Measurements from ENCODE around the gene CNP.
"Not testable (repeated sequence)": the region's sequence is repeated elsewhere in the genome, so short reads cannot be mapped to it uniquely, and the experiment has no call there.

CNP gene

GRCh38 chr17:41966463-41967140 is at the start of gene CNP:
CNP (plus strand) TSS chr17:41966795; CDS start chr17:41966885, 90 bp downstream.
- peak; percentile 89 for DNase-seq

- DNase-seq = no peak
Measured at GRCh38 chr17:41917192-41917591, 49.4 kb upstream of the CNP start.

- peak; percentile 19 for DNase-seq
Measured at GRCh38 chr17:41917679-41918313, 48.8 kb upstream of the CNP start.

DNA sequence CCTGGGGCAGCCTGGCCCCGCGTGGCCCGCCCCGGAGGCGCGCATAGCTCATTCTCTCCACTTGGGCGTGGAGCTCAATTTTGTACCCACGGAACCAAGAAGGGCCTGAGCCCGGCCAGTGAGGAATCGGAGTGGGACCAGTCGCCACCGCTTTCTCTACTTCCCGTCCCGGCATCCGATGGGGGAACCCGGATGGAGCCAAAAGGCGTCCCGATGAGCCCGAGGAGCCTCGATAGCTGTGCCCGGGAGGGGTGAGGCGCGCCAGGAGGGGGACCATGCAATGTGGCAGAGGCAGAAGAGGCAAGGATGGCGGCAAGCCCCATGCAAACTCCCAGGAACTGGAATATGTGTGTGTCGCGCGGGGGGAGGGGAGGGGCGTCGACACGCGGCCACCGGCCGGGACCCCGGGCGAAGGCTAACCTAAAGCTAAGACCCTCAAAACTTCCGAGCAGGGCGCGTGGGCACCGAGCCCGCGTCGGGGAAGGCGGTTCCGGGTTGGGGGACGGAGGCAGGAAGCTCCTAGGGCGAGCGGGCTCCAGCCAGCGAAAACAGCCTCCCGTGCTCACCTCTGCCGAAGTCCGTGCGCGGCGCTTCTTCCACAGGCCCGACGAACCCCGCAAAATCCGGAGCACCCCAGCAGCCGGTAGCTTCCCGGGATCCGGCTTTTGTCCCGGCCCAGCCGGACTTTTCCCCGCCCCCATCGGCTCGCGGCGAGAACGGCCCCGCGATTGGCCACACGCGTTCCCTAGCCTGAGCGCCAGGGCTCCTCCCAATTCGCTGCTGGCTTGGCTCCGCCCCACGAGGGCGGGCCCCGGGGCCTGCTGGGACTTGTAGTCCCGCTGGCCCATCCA is 48.1 kb upstream of the CNP start, which contains the start of gene ACLY:
Gene ACLY, minus strand, starts transcription at position 638 of the 851 bp plus-strand sequence. CDS start 5,078 bp downstream, outside the sequence.
- DNase-seq = peak; percentile 92

DNA sequence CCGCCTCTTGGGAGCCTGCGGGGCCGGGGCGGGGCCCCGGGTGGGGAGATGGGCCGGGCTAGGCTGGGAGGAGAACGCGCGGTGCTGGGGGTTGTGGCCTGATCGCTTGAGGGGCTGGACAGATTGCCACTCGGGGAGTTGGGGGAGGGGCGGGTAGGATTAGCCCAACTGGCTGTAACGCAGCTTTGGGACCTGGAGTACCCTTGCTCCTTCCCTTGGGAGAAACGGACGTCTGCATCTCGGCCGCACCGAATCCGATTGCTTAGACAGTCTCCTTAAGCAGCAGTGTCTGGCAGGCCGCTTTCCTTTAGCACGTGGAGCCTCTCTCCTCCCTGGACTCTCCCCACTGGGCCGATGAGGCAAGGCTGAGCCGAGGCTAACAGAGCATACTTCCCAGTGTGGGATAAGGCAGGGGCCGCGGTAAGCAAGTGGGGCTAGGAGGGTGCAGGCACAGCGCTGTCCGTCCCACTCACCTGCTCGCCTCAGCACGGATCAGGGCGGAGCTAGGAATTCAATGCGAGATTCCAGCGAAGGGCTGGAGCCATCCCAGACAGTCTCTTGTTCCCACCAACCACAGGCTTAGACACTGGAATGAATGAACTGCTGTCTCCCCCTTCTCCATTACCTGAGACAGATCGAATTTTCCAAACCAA is 47.3 kb upstream of the CNP start:
- no peak for DNase-seq

- DNase-seq = no peak
Measured at GRCh38 chr17:41919840-41920579, 46.6 kb upstream of the CNP start.

DNA sequence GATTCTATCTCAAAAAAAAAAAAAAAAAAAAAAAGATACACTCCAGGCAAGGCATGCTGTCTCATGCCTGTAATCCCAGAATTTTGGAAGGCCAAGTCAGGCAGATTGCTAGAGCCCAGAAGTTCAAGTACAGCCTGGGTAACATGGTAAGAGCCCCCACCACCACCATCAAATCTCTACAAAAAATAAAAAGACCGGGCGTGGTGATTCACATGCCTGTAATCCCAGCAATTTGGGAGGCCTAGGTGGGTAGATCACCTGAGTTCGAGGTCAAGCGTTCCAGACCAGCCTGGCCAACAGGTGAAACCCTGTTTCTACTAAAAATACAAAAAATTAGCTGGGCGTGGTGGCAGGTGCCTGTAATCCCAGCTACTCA is 46.0 kb upstream of the CNP start:
- DNase-seq = no peak

DNA sequence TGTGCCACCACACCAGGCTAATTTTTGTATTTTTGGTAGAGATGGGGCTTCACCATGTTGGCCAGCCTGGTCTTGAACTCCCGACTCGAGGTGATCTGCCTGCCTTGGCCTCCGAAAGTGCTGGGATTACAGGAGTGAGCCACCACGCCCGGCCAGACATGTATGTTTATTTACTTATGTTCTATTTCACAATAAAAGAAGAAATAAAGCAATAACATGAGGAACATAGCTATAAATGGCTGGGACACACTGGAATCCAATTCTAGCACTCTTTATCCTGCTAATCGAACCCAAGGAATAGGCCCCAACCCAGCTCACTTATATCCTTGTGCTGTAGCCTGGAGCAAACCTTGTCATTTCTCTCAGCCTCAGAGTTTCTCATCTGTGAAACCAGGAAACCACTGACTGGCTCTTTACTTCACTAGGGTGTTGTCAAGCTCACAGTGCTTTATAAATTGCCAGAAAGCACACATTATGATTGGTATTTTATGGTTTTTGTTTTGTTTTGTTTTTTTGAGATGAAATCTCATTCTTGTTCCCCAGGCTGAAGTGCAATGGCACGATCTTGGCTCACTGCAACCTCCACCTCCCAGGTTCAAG is 40.5 kb upstream of the CNP start:
- no peak for DNase-seq

DNA sequence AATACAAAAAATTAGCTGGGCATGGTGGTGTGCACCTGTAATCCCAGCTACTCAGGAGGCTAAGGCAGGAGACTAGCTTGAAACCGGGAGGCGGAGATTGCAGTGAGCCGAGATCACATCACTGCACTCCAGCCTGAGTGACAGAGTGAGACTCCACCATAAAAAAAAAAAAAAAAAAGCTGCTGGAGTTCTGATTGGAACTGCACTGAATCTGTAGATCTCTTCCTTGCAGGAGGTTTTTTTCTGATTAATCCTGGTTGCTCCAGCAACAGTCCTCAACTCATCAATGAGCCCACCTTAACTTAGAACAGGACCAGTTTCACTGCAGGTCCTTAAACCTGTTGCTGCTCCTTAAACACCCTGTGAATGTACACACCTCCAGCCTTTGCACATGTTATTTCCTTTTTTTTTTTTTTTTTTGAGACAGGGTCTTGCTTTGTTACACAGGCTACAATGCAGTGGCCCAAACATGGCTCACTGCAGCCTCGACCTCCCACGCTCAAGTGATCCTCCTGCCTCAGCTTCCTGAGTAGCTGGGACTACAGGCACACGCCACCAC is 37.8 kb upstream of the CNP start:
- no peak for DNase-seq

- peak; percentile 94 for DNase-seq
Measured at GRCh38 chr17:41930009-41930832, 36.4 kb upstream of the CNP start, which contains the start of gene ODAD4. ODAD4 (plus strand) TSS chr17:41930617; CDS start chr17:41930724, 107 bp downstream.

- not testable (repeated sequence) for DNase-seq
Measured at GRCh38 chr17:41930833-41931156, 35.8 kb upstream of the CNP start.

GRCh38 chr17:41931715-41932114 is 34.9 kb upstream of the CNP start:
- DNase-seq = not testable (repeated sequence)

- no peak for DNase-seq
Measured at GRCh38 chr17:41932816-41933389, 33.7 kb upstream of the CNP start.

DNA sequence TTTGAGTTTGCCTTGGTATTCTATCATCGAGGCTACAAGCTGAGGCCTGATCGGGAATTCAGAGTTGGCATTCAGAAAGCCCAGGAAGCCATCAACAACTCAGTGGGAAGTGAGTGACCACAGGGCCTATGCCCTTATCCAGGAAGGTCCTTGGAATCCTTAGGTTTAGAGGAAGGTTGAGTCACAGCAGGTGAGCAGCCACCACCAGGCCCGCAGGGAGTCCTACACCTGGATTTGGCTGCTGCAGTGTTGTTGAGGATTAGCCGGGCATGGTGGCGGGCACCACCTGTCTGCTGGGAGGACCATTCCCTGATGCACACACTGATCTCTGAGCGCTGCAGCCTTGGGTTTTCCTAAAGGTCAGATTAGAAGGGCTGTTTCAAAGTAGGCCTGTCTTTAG is 31.0 kb upstream of the CNP start:
- DNase-seq = no peak

- DNase-seq = no peak
Measured at GRCh38 chr17:41937970-41938954, 28.3 kb upstream of the CNP start.

DNA sequence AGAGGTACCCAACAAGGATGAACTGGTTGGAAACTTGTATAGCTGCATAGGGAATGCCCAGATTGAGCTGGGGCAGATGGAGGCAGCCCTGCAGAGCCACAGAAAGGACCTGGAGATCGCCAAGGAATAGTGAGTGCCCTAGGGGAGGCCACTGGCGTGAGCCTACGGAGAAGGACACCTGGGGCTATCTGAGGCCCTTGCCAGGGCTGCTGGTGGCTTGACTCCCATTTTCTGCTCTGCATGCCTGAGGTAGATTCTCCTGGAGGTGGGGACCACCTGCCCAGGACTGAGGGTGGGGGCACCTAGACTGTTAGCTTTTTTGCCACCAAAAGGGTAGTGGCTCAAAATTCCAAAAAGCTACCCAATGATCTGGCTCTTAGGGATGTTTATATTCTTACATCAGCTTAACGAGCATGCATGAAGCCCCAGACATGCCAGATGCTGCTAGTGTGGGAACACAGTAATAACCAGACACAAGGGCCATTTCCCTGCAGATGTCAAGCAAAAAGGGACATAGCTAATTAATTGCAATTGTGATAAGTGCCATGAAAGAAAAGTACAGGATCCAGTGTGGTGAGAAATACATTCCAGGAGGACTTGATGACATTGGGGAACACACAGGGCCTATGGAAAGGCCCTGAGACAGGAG is 27.4 kb upstream of the CNP start:
- no peak for DNase-seq

- DNase-seq = no peak
Measured at GRCh38 chr17:41939693-41940090, 26.9 kb upstream of the CNP start.

DNA sequence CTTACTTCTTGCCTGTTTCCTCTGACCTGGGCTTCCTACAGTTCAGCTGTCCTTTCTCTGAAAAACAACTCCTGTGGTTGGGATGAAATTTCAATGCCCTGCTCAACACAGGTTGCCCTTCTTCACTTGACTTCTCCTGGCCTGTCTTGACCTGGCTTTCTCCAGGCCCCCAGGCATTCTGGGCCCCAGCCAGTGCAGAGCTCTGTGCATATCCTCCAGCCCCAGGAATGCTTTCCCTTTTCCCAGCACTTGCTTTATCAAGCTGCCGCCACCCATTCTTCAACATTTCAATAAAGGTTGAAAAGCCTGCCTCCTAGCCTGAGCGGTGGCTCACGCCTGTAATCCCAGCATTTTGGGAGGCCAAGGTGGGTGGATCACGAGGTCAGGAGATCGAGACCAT is 25.4 kb upstream of the CNP start:
- no peak for DNase-seq
